ENCODE measurements around the gene STK32A.

- TF ChIP-seq MAX (IDR thresholded peaks at IDR 0.05), result no peak
- no peak for TF ChIP-seq CTCF (IDR thresholded peaks at IDR 0.05)
- TF ChIP-seq POLR2A (IDR thresholded peaks at IDR 0.05; ENCODE audit: low read length), result no peak
- TF ChIP-seq JUN (IDR thresholded peaks at IDR 0.05), result no peak
These were observed 199.2 kb downstream of the STK32A start for GRCh38 chr5:147434049-147434448.

Data from A549 (cell line).